Skeletal muscle tissue (tissue), 4 donors: ENCODE measurements around the gene CYP3A4. TPM values are rescaled to one million over a fixed set of nuclear protein-coding genes. Genes with fewer than 3 reads are reported as not detected.

Experiments
- H3K27ac ChIP-seq: one replicate; pipeline ENCODE4 v1.7.0; 2013; ENCODE audit warnings: mild to moderate bottlenecking, low read depth, low read length, inconsistent platforms
- H3K27me3 ChIP-seq, 3 donors: one replicate each; pipeline ENCODE4 v1.7.0; 2013; ENCODE audit warnings: low read length in 3 of 3; ENCODE audit not compliant: control insufficient read depth in 3 of 3, insufficient read depth in 3 of 3
- H3K36me3 ChIP-seq, 3 donors: one replicate each; pipeline ENCODE4 v1.7.0; 2013; ENCODE audit warnings: low read length in 3 of 3; ENCODE audit not compliant: control insufficient read depth in 3 of 3, insufficient read depth in 3 of 3
- H3K4me1 ChIP-seq, 3 donors: one replicate each; pipeline ENCODE4 v1.7.0; 2013; ENCODE audit warnings: low read length in 3 of 3, mild to moderate bottlenecking in 3 of 3; ENCODE audit not compliant: control insufficient read depth in 3 of 3, insufficient read depth in 3 of 3
- H3K4me3 ChIP-seq, 3 donors: one replicate each; pipeline ENCODE4 v1.7.0; 2013; ENCODE audit warnings: low read length in 3 of 3
- H3K9ac ChIP-seq, 3 donors: one replicate each; pipeline ENCODE4 v1.7.0; 2013; ENCODE audit warnings: low read length in 3 of 3, mild to moderate bottlenecking in 3 of 3, moderate library complexity in 2 of 3, low read depth in 1 of 3
- H3K9me3 ChIP-seq, 3 donors: one replicate each; pipeline ENCODE4 v1.7.0; 2013; ENCODE audit warnings: low read length in 3 of 3; ENCODE audit not compliant: control insufficient read depth in 3 of 3
- total RNA-seq: library from RNA; depleted of rRNA; stranded (reverse); fragments of >200 nt; gene quantifications from one replicate; pipeline ENCODE4 v1.2.3, GENCODE V29; 2014
- donor health status: Osteomylitis.

The CYP3A4 gene
- total RNA-seq: not detected

GRCh38 chr7:99784007-99784406 is at the start of gene CYP3A4:
TSS of gene CYP3A4 (minus strand) at chr7:99784184. CDS start at chr7:99784081, 103 bp downstream.
- Histone ChIP-seq H3K36me3 (no peaks in the 10 kb centered on the region), H3K27ac (no peak within 1 kb of the TSS), H3K27me3 (no peaks in the 10 kb centered on the region), H3K9me3 (no peaks in the 10 kb centered on the region), H3K4me3 (no peak within 1 kb of the TSS), H3K9ac (no peak within 1 kb of the TSS), H3K4me1 (peaks cover 5 to 19% (median 11%) of the 10 kb centered on the region in 3 donors)

GRCh38 chr7:99833289-99833877 is 49.4 kb upstream of the CYP3A4 start:
- no peak overlapping the region for H3K4me3 ChIP-seq
- no peaks in the 10 kb centered on the region for H3K36me3 ChIP-seq
- no peak overlapping the region for H3K27ac ChIP-seq
- no peaks in the 10 kb centered on the region for H3K27me3 ChIP-seq
- H3K9ac ChIP-seq: no peak overlapping the region
- H3K9me3 ChIP-seq: no peaks in the 10 kb centered on the region
- H3K4me1 ChIP-seq: no peaks in the 10 kb centered on the region

- Histone ChIP-seq H3K27ac (no peak overlapping the region), H3K36me3 (no peaks in the 10 kb centered on the region), H3K4me3 (no peak overlapping the region), H3K9me3 (no peaks in the 10 kb centered on the region), H3K27me3 (no peaks in the 10 kb centered on the region), H3K9ac (no peak overlapping the region), H3K4me1 (no peaks in the 10 kb centered on the region)
These were observed 47.6 kb upstream of the CYP3A4 start for GRCh38 chr7:99831595-99831994.

- Histone ChIP-seq H3K4me1 (no peaks in the 10 kb centered on the region), H3K9ac (no peak overlapping the region), H3K36me3 (no peaks in the 10 kb centered on the region), H3K9me3 (no peaks in the 10 kb centered on the region), H3K27ac (no peak overlapping the region), H3K27me3 (no peaks in the 10 kb centered on the region), H3K4me3 (no peak overlapping the region)
These were observed 45.7 kb upstream of the CYP3A4 start for GRCh38 chr7:99829524-99830160.

GRCh38 chr7:99828811-99829210 is 44.8 kb upstream of the CYP3A4 start:
- no peaks in the 10 kb centered on the region for H3K9me3 ChIP-seq
- H3K27ac ChIP-seq: no peak overlapping the region
- no peak overlapping the region for H3K4me3 ChIP-seq
- H3K36me3 ChIP-seq: no peaks in the 10 kb centered on the region
- no peak overlapping the region for H3K9ac ChIP-seq
- H3K4me1 ChIP-seq: no peaks in the 10 kb centered on the region
- H3K27me3 ChIP-seq: no peaks in the 10 kb centered on the region

- Histone ChIP-seq H3K27me3 (no peaks in the 10 kb centered on the region), H3K36me3 (no peaks in the 10 kb centered on the region), H3K4me3 (no peak overlapping the region)
These were observed 43.2 kb upstream of the CYP3A4 start for GRCh38 chr7:99827040-99827778.

GRCh38 chr7:99825873-99826272 is 41.9 kb upstream of the CYP3A4 start:
- Histone ChIP-seq H3K36me3 (no peaks in the 10 kb centered on the region), H3K27ac (no peak overlapping the region), H3K27me3 (no peaks in the 10 kb centered on the region), H3K9ac (no peak overlapping the region), H3K4me1 (no peaks in the 10 kb centered on the region), H3K4me3 (no peak overlapping the region), H3K9me3 (no peaks in the 10 kb centered on the region)

More at GRCh38 chr7:99827040-99827778, 43.2 kb upstream of the CYP3A4 start:
- Histone ChIP-seq H3K9me3 (no peaks in the 10 kb centered on the region), H3K9ac (no peak overlapping the region), H3K4me1 (no peaks in the 10 kb centered on the region), H3K27ac (no peak overlapping the region)

- Histone ChIP-seq H3K9ac (no peak overlapping the region), H3K9me3 (no peaks in the 10 kb centered on the region), H3K27ac (no peak overlapping the region), H3K4me3 (no peak overlapping the region), H3K4me1 (no peaks in the 10 kb centered on the region), H3K27me3 (peaks cover 0 to 3% (median 0%) of the 10 kb centered on the region in 3 donors), H3K36me3 (no peaks in the 10 kb centered on the region)
These were observed 41.5 kb upstream of the CYP3A4 start for GRCh38 chr7:99825452-99825851.

- no peak overlapping the region for H3K4me3 ChIP-seq
- H3K27me3 ChIP-seq: peaks cover 0 to 3% (median 0%) of the 10 kb centered on the region in 3 donors
- no peaks in the 10 kb centered on the region for H3K36me3 ChIP-seq
- H3K9ac ChIP-seq: no peak overlapping the region
- no peaks in the 10 kb centered on the region for H3K9me3 ChIP-seq
- H3K27ac ChIP-seq: no peak overlapping the region
- H3K4me1 ChIP-seq: no peaks in the 10 kb centered on the region
These were observed 40.1 kb upstream of the CYP3A4 start for GRCh38 chr7:99824091-99824490.
